Uterus (tissue), 2 donors: ENCODE results near the gene AK1.

Source experiments
- POLR2A ChIP-seq, 2 donors: fragments of 450-650 bp; IDR thresholded peaks; one replicate each; pipeline ENCODE4 v1.6.1; 2016; ENCODE audit warnings: antibody characterized with exemption in 2 of 2, mild to moderate bottlenecking in 1 of 2, moderate library complexity in 1 of 2
- TF ChIP-seq, protein P1 (sequence below), 4 experiments: fragments of 200-600 bp in 2 of 4; fragments of 450-650 bp in 2 of 4; sonication (generic) in 2 of 4; IDR thresholded peaks; one replicate each; pipeline ENCODE4 v1.5.1; 2016 to 2019; ENCODE audit warnings: antibody characterized with exemption in 4 of 4, mild to moderate bottlenecking in 2 of 4, moderate library complexity in 1 of 4

DNA sequence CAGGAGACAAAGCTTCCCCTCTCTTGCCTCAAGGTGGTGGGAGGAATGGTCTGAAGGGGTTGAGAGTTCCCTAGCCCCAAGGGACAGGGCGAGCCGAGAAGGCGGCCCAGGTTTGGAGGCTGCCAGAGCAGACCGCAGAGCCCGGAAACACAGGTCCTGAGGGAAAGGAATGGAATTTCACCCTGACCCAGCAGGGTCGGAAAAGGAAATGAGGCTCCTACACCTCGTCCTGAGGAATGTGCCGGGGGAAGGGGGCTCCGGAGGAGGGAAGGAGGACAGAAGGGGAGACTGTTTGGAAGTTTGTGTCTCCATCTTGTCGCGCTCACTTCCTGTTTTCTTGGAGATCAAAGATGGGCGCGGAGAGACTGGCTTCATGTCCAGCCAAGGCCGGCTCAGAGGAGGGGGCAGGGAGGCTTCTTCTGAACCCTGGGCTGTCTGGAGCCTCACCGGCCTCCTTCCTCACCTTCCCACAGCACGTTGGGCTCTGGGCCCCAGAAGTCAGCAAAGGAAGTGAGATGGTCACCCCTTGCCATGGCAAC lies 32.6 kb downstream of the AK1 start:
- TF ChIP-seq POLR2A (IDR thresholded peaks at IDR 0.05) = no peak
- TF ChIP-seq, protein P1, sequence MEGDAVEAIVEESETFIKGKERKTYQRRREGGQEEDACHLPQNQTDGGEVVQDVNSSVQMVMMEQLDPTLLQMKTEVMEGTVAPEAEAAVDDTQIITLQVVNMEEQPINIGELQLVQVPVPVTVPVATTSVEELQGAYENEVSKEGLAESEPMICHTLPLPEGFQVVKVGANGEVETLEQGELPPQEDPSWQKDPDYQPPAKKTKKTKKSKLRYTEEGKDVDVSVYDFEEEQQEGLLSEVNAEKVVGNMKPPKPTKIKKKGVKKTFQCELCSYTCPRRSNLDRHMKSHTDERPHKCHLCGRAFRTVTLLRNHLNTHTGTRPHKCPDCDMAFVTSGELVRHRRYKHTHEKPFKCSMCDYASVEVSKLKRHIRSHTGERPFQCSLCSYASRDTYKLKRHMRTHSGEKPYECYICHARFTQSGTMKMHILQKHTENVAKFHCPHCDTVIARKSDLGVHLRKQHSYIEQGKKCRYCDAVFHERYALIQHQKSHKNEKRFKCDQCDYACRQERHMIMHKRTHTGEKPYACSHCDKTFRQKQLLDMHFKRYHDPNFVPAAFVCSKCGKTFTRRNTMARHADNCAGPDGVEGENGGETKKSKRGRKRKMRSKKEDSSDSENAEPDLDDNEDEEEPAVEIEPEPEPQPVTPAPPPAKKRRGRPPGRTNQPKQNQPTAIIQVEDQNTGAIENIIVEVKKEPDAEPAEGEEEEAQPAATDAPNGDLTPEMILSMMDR (IDR thresholded peaks at IDR 0.05) = no peak
